HepG2 (cell line): ENCODE results near the gene HSPA4L. TPM values are rescaled to one million over a fixed set of nuclear protein-coding genes. Genes with fewer than 3 reads are reported as not detected.
A peak's percentile ranks its signal among the peaks of the same experiment; 100 is the strongest.

Experiments used
- CHCHD3 ChIP-seq: sonication (generic); formaldehyde crosslinking; IDR thresholded peaks from 2 replicates; pipeline ENCODE4 v1.8.0; 2022; ENCODE audit warnings: mild to moderate bottlenecking, missing genetic modification reagents, moderate library complexity
- GZF1 ChIP-seq: sonication (generic); formaldehyde crosslinking; IDR thresholded peaks from 2 replicates; pipeline ENCODE4 v1.5.1; 2020; ENCODE audit warnings: mild to moderate bottlenecking, missing genetic modification reagents
- MED8 ChIP-seq: sonication (generic); formaldehyde crosslinking; IDR thresholded peaks from 2 replicates; pipeline ENCODE4 v1.8.1; 2023; ENCODE audit warnings: mild to moderate bottlenecking, missing genetic modification reagents; ENCODE audit not compliant: insufficient replicate concordance
- MXI1 ChIP-seq: IDR thresholded peaks from 3 replicates; pipeline ENCODE4 v1.6.1; 2012; ENCODE audit warnings: low read depth, low read length, inconsistent platforms, borderline replicate concordance
- NFIB ChIP-seq: sonication (generic); formaldehyde crosslinking; IDR thresholded peaks from 2 replicates; pipeline ENCODE4 v1.9.0; 2021; ENCODE audit warnings: missing genetic modification reagents, mild to moderate bottlenecking, borderline replicate concordance
- RBM22 ChIP-seq: fragments of 200-400 bp; formaldehyde crosslinking; optimal IDR thresholded peaks from 2 replicates; pipeline ENCODE3; 2017; ENCODE audit warnings: mild to moderate bottlenecking, low read length, moderate library complexity
- SNAI1 ChIP-seq: sonication (generic); formaldehyde crosslinking; IDR thresholded peaks from 2 replicates; pipeline ENCODE4 v1.5.0; 2020; ENCODE audit warnings: mild to moderate bottlenecking, missing genetic modification reagents, borderline replicate concordance
- STAG1 ChIP-seq: sonication (generic); formaldehyde crosslinking; IDR thresholded peaks from 2 replicates; pipeline ENCODE4 v1.4.0; 2020; ENCODE audit warnings: missing genetic modification reagents
- WIZ ChIP-seq: sonication (generic); formaldehyde crosslinking; IDR thresholded peaks from 2 replicates; pipeline ENCODE4 v1.5.1; 2020; ENCODE audit warnings: mild to moderate bottlenecking, missing genetic modification reagents
- ZMYM3 ChIP-seq: sonication (generic); formaldehyde crosslinking; IDR thresholded peaks from 2 replicates; pipeline ENCODE4 v1.5.1; 2020; ENCODE audit warnings: mild to moderate bottlenecking, missing genetic modification reagents
- ZNF136 ChIP-seq: sonication (generic); formaldehyde crosslinking; IDR thresholded peaks from 2 replicates; pipeline ENCODE4 v1.8.1; 2022; ENCODE audit warnings: low read depth, mild to moderate bottlenecking, moderate library complexity, missing genetic modification reagents
- ZNF350 ChIP-seq: sonication (generic); formaldehyde crosslinking; IDR thresholded peaks from 2 replicates; pipeline ENCODE4 v1.4.0; 2020; ENCODE audit warnings: mild to moderate bottlenecking, low read depth, missing genetic modification reagents, borderline replicate concordance
- ZNF746 ChIP-seq: sonication (generic); formaldehyde crosslinking; IDR thresholded peaks from 2 replicates; pipeline ENCODE4 v1.8.0; 2022; ENCODE audit warnings: mild to moderate bottlenecking, missing genetic modification reagents
- ZNF780A ChIP-seq: sonication (generic); formaldehyde crosslinking; IDR thresholded peaks from 2 replicates; pipeline ENCODE4 v1.8.0; 2022; ENCODE audit warnings: mild to moderate bottlenecking, missing genetic modification reagents, moderate library complexity
- ZSCAN31 ChIP-seq: sonication (generic); formaldehyde crosslinking; IDR thresholded peaks from 2 replicates; pipeline ENCODE4 v1.5.0; 2020; ENCODE audit warnings: low read depth, mild to moderate bottlenecking, missing genetic modification reagents
- polyA plus RNA-seq, 8 experiments: library from polyadenylated mRNA; depleted of rRNA in 3 of 8; stranded (reverse) in 7 of 8; unstranded in 1 of 8; fragments of >200 nt; fragmentation: Illumina TruSeq in 4 of 8; extraction: Trizol in 4 of 8; gene quantifications; 2 replicates each; pipeline versions ENCODE4 v1.2.1 to v1.2.3, GENCODE V29; 2011 to 2016; ENCODE audit warnings: low read depth in 4 of 8, missing spikeins in 1 of 8, mixed read lengths in 1 of 8; ENCODE audit not compliant: insufficient read depth in 1 of 8
- total RNA-seq, 5 experiments: library from RNA; depleted of rRNA; stranded (reverse); fragments of >200 nt; fragmentation: Illumina TruSeq; extraction: Trizol; gene quantifications; 2 replicates each; pipeline ENCODE4 v1.2.3, GENCODE V29; 2016; ENCODE audit warnings: low read depth in 1 of 5
- TF ChIP-seq, protein P1 (sequence below): sonication (generic); formaldehyde crosslinking; IDR thresholded peaks from 2 replicates; pipeline ENCODE4; 2020; ENCODE audit warnings: missing genetic modification reagents, mild to moderate bottlenecking, borderline replicate concordance
- TF ChIP-seq, protein P2 (sequence below): IDR thresholded peaks from 2 replicates; pipeline ENCODE4 v1.6.1; 2016; ENCODE audit warnings: mild to moderate bottlenecking
- TF ChIP-seq, protein P3 (sequence below): sonication (generic); formaldehyde crosslinking; IDR thresholded peaks from 2 replicates; pipeline ENCODE4 v1.5.0; 2020; ENCODE audit warnings: mild to moderate bottlenecking, missing genetic modification reagents
- TF ChIP-seq, protein P4 (sequence below): IDR thresholded peaks from 2 replicates; pipeline ENCODE4 v1.6.1; 2016; ENCODE audit warnings: low read depth

The HSPA4L gene
- total and polyA plus RNA-seq, 2 of the 13 experiments (the other 11 are each of a cell fraction or from before 2014, with no cell fraction given), result 3.7 to 31.5 TPM

DNA sequence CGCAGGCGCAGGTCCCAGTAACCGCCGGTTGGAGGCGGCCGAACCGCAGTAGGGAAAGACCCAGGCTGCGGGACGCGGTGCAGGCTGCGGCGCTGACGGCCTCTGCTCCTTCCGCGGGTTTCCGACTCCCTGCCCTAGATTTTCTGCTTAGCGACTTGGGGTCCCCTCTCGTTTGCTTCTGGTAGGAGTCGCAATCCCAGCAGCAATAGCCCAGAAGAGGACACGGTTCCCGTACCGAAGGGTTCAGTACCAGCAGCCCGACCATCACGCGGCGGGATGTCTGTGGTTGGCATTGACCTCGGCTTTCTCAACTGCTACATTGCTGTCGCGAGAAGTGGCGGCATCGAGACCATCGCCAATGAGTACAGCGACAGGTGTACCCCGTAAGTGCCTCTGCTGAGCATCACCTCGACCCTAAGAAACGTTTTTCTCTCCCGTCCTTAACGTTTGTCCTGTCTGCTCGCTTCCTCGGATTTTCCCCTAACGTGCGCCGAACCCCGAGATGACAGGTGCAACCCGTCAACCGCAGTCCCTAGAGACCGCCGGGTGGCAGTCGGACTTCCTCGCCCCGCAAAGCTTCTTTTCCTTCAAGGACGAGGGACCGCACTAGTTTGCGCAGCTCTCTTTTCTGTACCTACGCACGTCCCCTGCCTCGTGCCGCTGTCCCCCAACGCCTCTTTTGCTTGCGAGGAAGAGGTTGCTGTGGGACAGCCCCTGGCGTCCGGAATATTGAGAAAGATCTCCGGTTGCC lies at the start of gene HSPA4L (continued):
- peak; percentile 64; the same call in 1 of the 2 replicates for TF ChIP-seq NFIB (CRISPR knock-in tag)
- peak; percentile 22 for TF ChIP-seq ZNF746
- TF ChIP-seq CHCHD3 (CRISPR knock-in tag), result no peak
- TF ChIP-seq MXI1, result 0 out of 3 replicates have a peak, but pooled peaks have one; percentile 51
- TF ChIP-seq GZF1, result peak; percentile 51; the same call in 1 of the 2 replicates
- peak; percentile 88; the same call in 1 of the 2 replicates for TF ChIP-seq ZSCAN31
- TF ChIP-seq, protein P1, sequence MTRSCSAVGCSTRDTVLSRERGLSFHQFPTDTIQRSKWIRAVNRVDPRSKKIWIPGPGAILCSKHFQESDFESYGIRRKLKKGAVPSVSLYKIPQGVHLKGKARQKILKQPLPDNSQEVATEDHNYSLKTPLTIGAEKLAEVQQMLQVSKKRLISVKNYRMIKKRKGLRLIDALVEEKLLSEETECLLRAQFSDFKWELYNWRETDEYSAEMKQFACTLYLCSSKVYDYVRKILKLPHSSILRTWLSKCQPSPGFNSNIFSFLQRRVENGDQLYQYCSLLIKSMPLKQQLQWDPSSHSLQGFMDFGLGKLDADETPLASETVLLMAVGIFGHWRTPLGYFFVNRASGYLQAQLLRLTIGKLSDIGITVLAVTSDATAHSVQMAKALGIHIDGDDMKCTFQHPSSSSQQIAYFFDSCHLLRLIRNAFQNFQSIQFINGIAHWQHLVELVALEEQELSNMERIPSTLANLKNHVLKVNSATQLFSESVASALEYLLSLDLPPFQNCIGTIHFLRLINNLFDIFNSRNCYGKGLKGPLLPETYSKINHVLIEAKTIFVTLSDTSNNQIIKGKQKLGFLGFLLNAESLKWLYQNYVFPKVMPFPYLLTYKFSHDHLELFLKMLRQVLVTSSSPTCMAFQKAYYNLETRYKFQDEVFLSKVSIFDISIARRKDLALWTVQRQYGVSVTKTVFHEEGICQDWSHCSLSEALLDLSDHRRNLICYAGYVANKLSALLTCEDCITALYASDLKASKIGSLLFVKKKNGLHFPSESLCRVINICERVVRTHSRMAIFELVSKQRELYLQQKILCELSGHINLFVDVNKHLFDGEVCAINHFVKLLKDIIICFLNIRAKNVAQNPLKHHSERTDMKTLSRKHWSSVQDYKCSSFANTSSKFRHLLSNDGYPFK (CRISPR knock-in tag), result peak; percentile 19; the same call in 1 of the 2 replicates
- TF ChIP-seq, protein P2, sequence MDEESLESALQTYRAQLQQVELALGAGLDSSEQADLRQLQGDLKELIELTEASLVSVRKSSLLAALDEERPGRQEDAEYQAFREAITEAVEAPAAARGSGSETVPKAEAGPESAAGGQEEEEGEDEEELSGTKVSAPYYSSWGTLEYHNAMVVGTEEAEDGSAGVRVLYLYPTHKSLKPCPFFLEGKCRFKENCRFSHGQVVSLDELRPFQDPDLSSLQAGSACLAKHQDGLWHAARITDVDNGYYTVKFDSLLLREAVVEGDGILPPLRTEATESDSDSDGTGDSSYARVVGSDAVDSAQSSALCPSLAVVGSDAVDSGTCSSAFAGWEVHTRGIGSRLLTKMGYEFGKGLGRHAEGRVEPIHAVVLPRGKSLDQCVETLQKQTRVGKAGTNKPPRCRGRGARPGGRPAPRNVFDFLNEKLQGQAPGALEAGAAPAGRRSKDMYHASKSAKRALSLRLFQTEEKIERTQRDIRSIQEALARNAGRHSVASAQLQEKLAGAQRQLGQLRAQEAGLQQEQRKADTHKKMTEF (CRISPR knock-in tag), result peak; percentile 48; the same call in 1 of the 2 replicates
- peak; percentile 4 for TF ChIP-seq MED8
- TF ChIP-seq ZNF780A (CRISPR knock-in tag), result no peak
- peak; percentile 31; the same call in 1 of the 2 replicates for TF ChIP-seq ZNF136 (CRISPR knock-in tag)
- TF ChIP-seq WIZ (CRISPR knock-in tag), result peak; percentile 69; the same call in 1 of the 2 replicates
- TF ChIP-seq ZMYM3 (CRISPR knock-in tag), result 0 out of 2 replicates have a peak, but pooled peaks have one; percentile 9
- TF ChIP-seq, protein P3, sequence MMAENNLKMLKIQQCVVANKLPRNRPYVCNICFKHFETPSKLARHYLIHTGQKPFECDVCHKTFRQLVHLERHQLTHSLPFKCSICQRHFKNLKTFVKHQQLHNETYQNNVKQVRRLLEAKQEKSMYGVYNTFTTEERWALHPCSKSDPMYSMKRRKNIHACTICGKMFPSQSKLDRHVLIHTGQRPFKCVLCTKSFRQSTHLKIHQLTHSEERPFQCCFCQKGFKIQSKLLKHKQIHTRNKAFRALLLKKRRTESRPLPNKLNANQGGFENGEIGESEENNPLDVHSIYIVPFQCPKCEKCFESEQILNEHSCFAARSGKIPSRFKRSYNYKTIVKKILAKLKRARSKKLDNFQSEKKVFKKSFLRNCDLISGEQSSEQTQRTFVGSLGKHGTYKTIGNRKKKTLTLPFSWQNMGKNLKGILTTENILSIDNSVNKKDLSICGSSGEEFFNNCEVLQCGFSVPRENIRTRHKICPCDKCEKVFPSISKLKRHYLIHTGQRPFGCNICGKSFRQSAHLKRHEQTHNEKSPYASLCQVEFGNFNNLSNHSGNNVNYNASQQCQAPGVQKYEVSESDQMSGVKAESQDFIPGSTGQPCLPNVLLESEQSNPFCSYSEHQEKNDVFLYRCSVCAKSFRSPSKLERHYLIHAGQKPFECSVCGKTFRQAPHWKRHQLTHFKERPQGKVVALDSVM (CRISPR knock-in tag), result peak; percentile 4; the same call in 1 of the 2 replicates
- TF ChIP-seq STAG1 (CRISPR knock-in tag), result 0 out of 2 replicates have a peak, but pooled peaks have one; percentile 15
- TF ChIP-seq, protein P4, sequence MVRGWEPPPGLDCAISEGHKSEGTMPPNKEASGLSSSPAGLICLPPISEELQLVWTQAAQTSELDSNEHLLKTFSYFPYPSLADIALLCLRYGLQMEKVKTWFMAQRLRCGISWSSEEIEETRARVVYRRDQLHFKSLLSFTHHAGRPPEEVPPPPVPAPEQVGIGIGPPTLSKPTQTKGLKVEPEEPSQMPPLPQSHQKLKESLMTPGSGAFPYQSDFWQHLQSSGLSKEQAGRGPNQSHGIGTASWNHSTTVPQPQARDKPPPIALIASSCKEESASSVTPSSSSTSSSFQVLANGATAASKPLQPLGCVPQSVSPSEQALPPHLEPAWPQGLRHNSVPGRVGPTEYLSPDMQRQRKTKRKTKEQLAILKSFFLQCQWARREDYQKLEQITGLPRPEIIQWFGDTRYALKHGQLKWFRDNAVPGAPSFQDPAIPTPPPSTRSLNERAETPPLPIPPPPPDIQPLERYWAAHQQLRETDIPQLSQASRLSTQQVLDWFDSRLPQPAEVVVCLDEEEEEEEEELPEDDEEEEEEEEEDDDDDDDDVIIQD (CRISPR knock-in tag), result no peak
- TF ChIP-seq RBM22, result no peak
- peak; percentile 56; the same call in 1 of the 2 replicates for TF ChIP-seq SNAI1 (CRISPR knock-in tag)
- TF ChIP-seq ZNF350, result peak; percentile 22; the same call in 1 of the 2 replicates
